ENCODE data around the gene PTGES3L. TPM values are rescaled to one million over a fixed set of nuclear protein-coding genes. Genes with fewer than 3 reads are reported as not detected.
A peak's percentile ranks its signal among the peaks of the same experiment; 100 is the strongest.

PTGES3L gene
- total and polyA plus RNA-seq, 2 of the 13 experiments (the other 11 are each of a cell fraction or from before 2014, with no cell fraction given), result 1.2 to 2.9 TPM

GRCh38 chr17:42980274-42980765 is 440 bp upstream of the PTGES3L start, which contains the start of gene RUNDC1 (continued):
- TF ChIP-seq RNF219 (CRISPR knock-in tag; IDR thresholded peaks at IDR 0.05) (no peak), NBN (conservative IDR thresholded peaks at IDR 0.05) (no peak), ATF7 (IDR thresholded peaks at IDR 0.05) (no peak), ATF7 (CRISPR knock-in tag; IDR thresholded peaks at IDR 0.05) (no peak), MED13 (CRISPR knock-in tag; IDR thresholded peaks at IDR 0.05) (no peak), HMG20A (CRISPR knock-in tag; IDR thresholded peaks at IDR 0.05; ENCODE audit: borderline replicate concordance) (no peak; the same call in 1 of the 2 replicates), ZNF7 (CRISPR knock-in tag; IDR thresholded peaks at IDR 0.05) (0 out of 2 replicates have a peak, but pooled peaks have one; percentile 6), ZNF713 (CRISPR knock-in tag; IDR thresholded peaks at IDR 0.05) (no peak), ZNF746 (CRISPR knock-in tag; IDR thresholded peaks at IDR 0.05) (0 out of 2 replicates have a peak, but pooled peaks have one; percentile 5), KAT7 (CRISPR knock-in tag; IDR thresholded peaks at IDR 0.05; ENCODE audit: borderline replicate concordance) (peak; percentile 56), ZFX (CRISPR knock-in tag; IDR thresholded peaks at IDR 0.05; ENCODE audit: low read depth) (peak; percentile 73; the same call in 1 of the 2 replicates), HOXA5 (CRISPR knock-in tag; IDR thresholded peaks at IDR 0.05) (no peak), ZNF550 (CRISPR knock-in tag; IDR thresholded peaks at IDR 0.05; ENCODE audit: borderline replicate concordance) (no peak), ZNF34 (CRISPR knock-in tag; IDR thresholded peaks at IDR 0.05; ENCODE audit: borderline replicate concordance) (peak; percentile 38; the same call in 1 of the 2 replicates), SSRP1 (CRISPR knock-in tag; IDR thresholded peaks at IDR 0.05) (no peak; the same call in 1 of the 2 replicates), ZKSCAN5 (CRISPR knock-in tag; IDR thresholded peaks at IDR 0.05) (no peak), ZMYM4 (CRISPR knock-in tag; IDR thresholded peaks at IDR 0.05) (peak; percentile 62; the same call in 1 of the 2 replicates), DNMT1 (CRISPR knock-in tag; IDR thresholded peaks at IDR 0.05) (no peak), ZNF354B (CRISPR knock-in tag; IDR thresholded peaks at IDR 0.05) (no peak), ZNF776 (CRISPR knock-in tag; IDR thresholded peaks at IDR 0.05) (no peak), ZNF644 (CRISPR knock-in tag; IDR thresholded peaks at IDR 0.05; ENCODE audit: low read depth) (no peak), GPN1 (CRISPR knock-in tag; IDR thresholded peaks at IDR 0.05; ENCODE audit: borderline replicate concordance) (no peak)
- TF ChIP-seq, protein P1, sequence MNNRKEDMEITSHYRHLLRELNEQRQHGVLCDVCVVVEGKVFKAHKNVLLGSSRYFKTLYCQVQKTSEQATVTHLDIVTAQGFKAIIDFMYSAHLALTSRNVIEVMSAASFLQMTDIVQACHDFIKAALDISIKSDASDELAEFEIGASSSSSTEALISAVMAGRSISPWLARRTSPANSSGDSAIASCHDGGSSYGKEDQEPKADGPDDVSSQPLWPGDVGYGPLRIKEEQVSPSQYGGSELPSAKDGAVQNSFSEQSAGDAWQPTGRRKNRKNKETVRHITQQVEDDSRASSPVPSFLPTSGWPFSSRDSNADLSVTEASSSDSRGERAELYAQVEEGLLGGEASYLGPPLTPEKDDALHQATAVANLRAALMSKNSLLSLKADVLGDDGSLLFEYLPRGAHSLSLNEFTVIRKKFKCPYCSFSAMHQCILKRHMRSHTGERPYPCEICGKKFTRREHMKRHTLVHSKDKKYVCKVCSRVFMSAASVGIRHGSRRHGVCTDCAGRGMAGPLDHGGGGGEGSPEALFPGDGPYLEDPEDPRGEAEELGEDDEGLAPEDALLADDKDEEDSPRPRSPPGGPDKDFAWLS (CRISPR knock-in tag; IDR thresholded peaks at IDR 0.05; ENCODE audit: borderline replicate concordance), result peak; percentile 78
- TF ChIP-seq, protein P2, sequence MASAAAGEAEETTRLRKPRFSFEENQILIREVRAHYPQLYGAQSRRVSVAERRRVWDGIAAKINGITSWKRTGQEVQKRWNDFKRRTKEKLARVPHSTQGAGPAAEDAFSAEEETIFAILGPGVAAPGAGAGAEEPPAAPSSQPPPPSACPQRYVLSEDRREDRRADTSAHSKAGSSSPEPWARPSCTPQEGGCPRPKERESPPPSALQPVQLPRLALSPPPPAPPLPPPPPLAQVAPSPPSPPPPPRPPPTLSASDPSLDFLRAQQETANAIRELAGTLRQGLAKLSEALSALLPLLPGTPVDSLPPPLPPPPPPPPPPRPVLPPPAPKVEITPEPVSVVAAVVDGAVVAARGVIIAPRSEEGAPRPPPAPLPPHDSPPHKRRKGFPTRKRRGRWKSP (CRISPR knock-in tag; IDR thresholded peaks at IDR 0.05), result no peak; the same call in 1 of the 2 replicates
- TF ChIP-seq, protein P3, sequence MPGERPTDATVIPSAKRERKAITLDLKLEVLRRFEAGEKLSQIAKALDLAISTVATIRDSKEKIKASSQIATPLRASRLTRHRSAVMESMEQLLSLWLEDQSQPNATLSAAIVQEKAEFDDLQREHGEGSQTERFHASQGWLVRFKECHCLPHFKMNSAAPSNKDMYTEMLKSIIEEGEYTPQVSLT (CRISPR knock-in tag; IDR thresholded peaks at IDR 0.05; ENCODE audit: borderline replicate concordance, low read depth), result no peak

Data from HepG2 (cell line).